Transverse colon (tissue), 4 donors: Measurements from ENCODE around the gene DPP10. TPM values are rescaled to one million over a fixed set of nuclear protein-coding genes. Genes with fewer than 3 reads are reported as not detected.

ENCODE experiments used
- DNase-seq: peaks from one replicate; pipeline ENCODE4 v3.0.0-alpha.2; 2019
- H3K27ac ChIP-seq, 4 donors: fragments of 200-600 bp; sonication (generic); 2 replicates each; pipeline ENCODE4 v1.5.1; 2016 to 2018; ENCODE audit warnings: inconsistent platforms in 4 of 4
- H3K27me3 ChIP-seq: fragments of 200-600 bp; sonication (generic); 2 replicates; pipeline ENCODE4 v1.5.1; 2017; ENCODE audit warnings: inconsistent platforms
- H3K36me3 ChIP-seq, 4 donors: fragments of 200-600 bp; sonication (generic); 2 replicates each; pipeline ENCODE4 v1.5.1; 2017 to 2019; ENCODE audit warnings: inconsistent platforms in 4 of 4
- H3K4me1 ChIP-seq, 4 donors: fragments of 200-600 bp; sonication (generic); 2 replicates each; pipeline ENCODE4 v1.5.1; 2017 to 2020; ENCODE audit warnings: inconsistent platforms in 4 of 4
- H3K4me3 ChIP-seq, 4 donors: fragments of 200-600 bp; sonication (generic); 1 replicate in 1 of 4; 2 replicates in 3 of 4; pipeline versions ENCODE4 v1.5.1 to v1.6.1; 2017 to 2019; ENCODE audit warnings: inconsistent platforms in 4 of 4
- H3K9me3 ChIP-seq, 2 donors: fragments of 200-600 bp; sonication (generic); 2 replicates each; pipeline ENCODE4 v1.5.1; 2017 to 2019; ENCODE audit warnings: inconsistent platforms in 2 of 2
- EP300 ChIP-seq: sonication (generic); formaldehyde crosslinking; IDR thresholded peaks from one replicate; pipeline ENCODE4 v1.6.1; 2017; ENCODE audit warnings: antibody characterized with exemption, low read depth
- POLR2A ChIP-seq: fragments of 450-650 bp; IDR thresholded peaks from one replicate; pipeline ENCODE4 v1.6.1; 2016; ENCODE audit warnings: antibody characterized with exemption, mild to moderate bottlenecking, moderate library complexity
- POLR2AphosphoS5 ChIP-seq, 3 donors: sonication (generic); formaldehyde crosslinking; IDR thresholded peaks; one replicate each; pipeline ENCODE4 v1.6.1; 2016; ENCODE audit warnings: antibody characterized with exemption in 3 of 3
- WGBS, 2 donors: methylation state at CpG; one replicate each; pipeline ENCODE4 v1.1.5; 2018; ENCODE audit warnings: low coverage in 1 of 2; 5-methylcytosine and 5-hydroxymethylcytosine counted together
- in situ Hi-C, 4 donors: fragments of 200-750 bp; cut with MboI; loops; one replicate each; pipeline versions ENCODE4 v1.15.0 to v1.15.1; 2017; ENCODE audit warnings: low sequenced_read_pairs in 3 of 4, low pct_ligation_motif_present in 1 of 4, low pct_unique_long_range_greater_than_20kb in 1 of 4
- intact Hi-C: fragments of 100-400 bp; cut with DNase I; formaldehyde crosslinking; loops from one replicate; pipeline ENCODE4 v1.15.1; 2023; ENCODE audit warnings: low total_unique reads
- total RNA-seq, 4 donors: library from RNA; depleted of rRNA; stranded (reverse); fragments of >200 nt; gene quantifications; one replicate each; pipeline ENCODE4 v1.1.0, GENCODE V29; 2016
- TF ChIP-seq, protein P1 (sequence below), 5 experiments: fragments of 200-600 bp in 3 of 5; fragments of 450-650 bp in 2 of 5; sonication (generic) in 3 of 5; IDR thresholded peaks; 1 replicate in 2 of 5; 2 replicates in 3 of 5; pipeline ENCODE4 v1.5.1; 2016 to 2017; ENCODE audit warnings: antibody characterized with exemption in 5 of 5, inconsistent platforms in 3 of 5, mild to moderate bottlenecking in 2 of 5, moderate library complexity in 1 of 5

The DPP10 gene
- total RNA-seq, 4 donors from 2014 or later = 3.4 to 8.4 (median 7.0) TPM

DNA sequence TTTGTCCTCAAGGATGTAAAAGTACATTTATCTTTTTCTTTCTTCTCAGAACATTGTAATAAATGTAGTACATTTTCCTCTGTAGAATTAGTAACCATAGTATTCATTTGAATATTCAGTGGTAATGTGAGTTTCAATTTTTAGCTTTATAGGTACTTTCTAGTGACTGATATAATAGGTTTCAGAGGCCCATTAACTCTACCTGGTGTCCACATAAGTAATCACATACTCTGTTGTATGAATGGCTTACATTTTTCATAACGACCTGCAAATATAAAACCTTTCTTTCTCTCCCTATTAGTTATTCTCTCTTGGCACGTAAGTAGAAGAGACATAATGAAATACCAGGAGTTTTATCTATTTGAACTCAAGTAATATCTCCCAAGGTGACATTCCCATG lies 1017.6 kb downstream of the DPP10 start:
- WGBS, 2 donors = 31 to 51% methylated on average over 2 of the region's 2 CpGs
- DNase-seq = no peak

DNA sequence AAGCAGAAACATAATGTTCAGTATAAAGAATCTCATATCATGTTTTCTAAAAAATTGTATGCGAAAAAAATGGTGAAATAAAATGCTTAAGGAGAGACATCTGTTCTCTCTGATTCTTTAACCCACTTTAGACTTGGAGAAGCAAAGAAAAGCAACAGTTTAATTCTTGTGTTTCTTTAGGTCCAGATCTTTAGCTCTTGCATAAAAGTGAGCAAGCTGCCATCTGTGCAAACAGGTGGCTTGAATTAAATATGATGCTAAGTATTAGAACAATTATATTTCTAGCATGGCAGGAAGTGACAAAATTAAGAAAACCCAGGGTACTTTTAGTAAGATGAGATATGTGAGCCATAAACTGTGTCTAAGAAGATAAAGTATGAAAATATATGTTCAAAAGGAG lies 1038.3 kb downstream of the DPP10 start:
- Histone ChIP-seq H3K4me1 (no peaks in the 10 kb centered on the region), H3K4me3 (no peak overlapping the region), H3K27me3 (no peaks in the 10 kb centered on the region), H3K36me3 (no peaks in the 10 kb centered on the region), H3K27ac (no peak overlapping the region), H3K9me3 (peaks cover 0 to 1% of the 10 kb centered on the region in 2 donors)
- in situ Hi-C loops = no loop called here
- TF ChIP-seq, protein P1, sequence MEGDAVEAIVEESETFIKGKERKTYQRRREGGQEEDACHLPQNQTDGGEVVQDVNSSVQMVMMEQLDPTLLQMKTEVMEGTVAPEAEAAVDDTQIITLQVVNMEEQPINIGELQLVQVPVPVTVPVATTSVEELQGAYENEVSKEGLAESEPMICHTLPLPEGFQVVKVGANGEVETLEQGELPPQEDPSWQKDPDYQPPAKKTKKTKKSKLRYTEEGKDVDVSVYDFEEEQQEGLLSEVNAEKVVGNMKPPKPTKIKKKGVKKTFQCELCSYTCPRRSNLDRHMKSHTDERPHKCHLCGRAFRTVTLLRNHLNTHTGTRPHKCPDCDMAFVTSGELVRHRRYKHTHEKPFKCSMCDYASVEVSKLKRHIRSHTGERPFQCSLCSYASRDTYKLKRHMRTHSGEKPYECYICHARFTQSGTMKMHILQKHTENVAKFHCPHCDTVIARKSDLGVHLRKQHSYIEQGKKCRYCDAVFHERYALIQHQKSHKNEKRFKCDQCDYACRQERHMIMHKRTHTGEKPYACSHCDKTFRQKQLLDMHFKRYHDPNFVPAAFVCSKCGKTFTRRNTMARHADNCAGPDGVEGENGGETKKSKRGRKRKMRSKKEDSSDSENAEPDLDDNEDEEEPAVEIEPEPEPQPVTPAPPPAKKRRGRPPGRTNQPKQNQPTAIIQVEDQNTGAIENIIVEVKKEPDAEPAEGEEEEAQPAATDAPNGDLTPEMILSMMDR (IDR thresholded peaks at IDR 0.05) = no peak
- TF ChIP-seq POLR2A = no peak
- TF ChIP-seq EP300 = no peak
- TF ChIP-seq POLR2AphosphoS5 (IDR thresholded peaks at IDR 0.05) = no peak
- DNase-seq = no peak
- 69% methylated on average over 1 of the region's 1 CpG; no CpG with 5 or more reads in 1 of the 2 donors for WGBS, 2 donors
- intact Hi-C loops = no loop called here

More for the DNA sequence above, 1017.6 kb downstream of the DPP10 start:
- Histone ChIP-seq H3K27ac (no peak overlapping the region), H3K9me3 (no peaks in the 10 kb centered on the region), H3K27me3 (no peaks in the 10 kb centered on the region), H3K4me1 (no peaks in the 10 kb centered on the region), H3K36me3 (no peaks in the 10 kb centered on the region), H3K4me3 (no peak overlapping the region)
- in situ Hi-C loops = no loop called here
- no peak for TF ChIP-seq EP300
- no peak for TF ChIP-seq POLR2AphosphoS5 (IDR thresholded peaks at IDR 0.05)
- TF ChIP-seq POLR2A = no peak
- TF ChIP-seq, protein P1 (IDR thresholded peaks at IDR 0.05) = no peak
- intact Hi-C loops = no loop called here

DNA sequence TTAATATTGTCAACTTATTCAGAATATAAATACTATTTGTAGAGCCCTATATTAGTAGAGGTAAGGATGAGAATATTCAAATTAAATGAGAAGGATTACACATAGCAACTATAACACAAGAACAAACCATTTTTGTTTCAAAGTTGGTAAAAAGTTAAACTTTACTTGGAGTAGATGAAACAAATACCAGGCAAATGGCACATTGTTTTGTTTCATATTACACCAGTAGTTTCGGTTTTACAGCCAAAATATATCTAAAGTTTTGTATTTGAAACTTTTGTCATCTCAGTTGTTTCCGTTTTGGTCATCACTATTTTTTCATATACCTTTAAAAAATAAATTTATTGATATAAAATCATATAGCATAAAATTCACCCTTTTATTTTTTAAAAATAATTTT lies 1039.4 kb downstream of the DPP10 start:
- H3K27me3 ChIP-seq = no peaks in the 10 kb centered on the region
- no peak for DNase-seq
- intact Hi-C loops = no loop called here
- 82 to 85% methylated on average over 2 of the region's 2 CpGs for WGBS, 2 donors
- H3K4me1 ChIP-seq = no peaks in the 10 kb centered on the region
- TF ChIP-seq EP300 (no peak), POLR2A (no peak), POLR2AphosphoS5 (IDR thresholded peaks at IDR 0.05) (no peak)
- TF ChIP-seq, protein P1 (IDR thresholded peaks at IDR 0.05) = no peak
- in situ Hi-C loops = no loop called here
- H3K36me3 ChIP-seq = no peaks in the 10 kb centered on the region
- H3K4me3 ChIP-seq = no peak overlapping the region
- no peak overlapping the region for H3K27ac ChIP-seq
- H3K9me3 ChIP-seq = no peaks in the 10 kb centered on the region

DNA sequence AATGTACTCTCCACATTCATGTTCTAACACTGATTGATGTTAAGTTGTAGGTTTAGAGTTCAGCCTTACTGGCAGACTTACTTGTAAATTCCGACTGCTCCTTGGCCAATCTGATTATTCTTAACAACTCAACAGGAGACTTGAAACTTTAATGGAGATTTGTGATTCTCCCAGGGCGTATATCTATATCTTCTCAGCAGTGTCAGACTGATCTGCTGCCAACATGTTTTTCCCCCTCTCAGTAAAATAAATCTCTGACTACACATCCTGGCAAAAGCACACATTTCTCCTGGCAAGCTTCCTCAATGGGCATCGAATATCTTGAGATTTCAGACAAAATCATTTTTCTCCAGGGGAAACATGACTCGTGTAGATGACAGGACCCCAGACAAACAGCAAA lies 1041.2 kb downstream of the DPP10 start:
- Histone ChIP-seq H3K4me1 (no peaks in the 10 kb centered on the region), H3K4me3 (no peak overlapping the region), H3K27ac (no peak overlapping the region), H3K36me3 (no peaks in the 10 kb centered on the region), H3K9me3 (no peaks in the 10 kb centered on the region), H3K27me3 (no peaks in the 10 kb centered on the region)
- no peak for DNase-seq
- WGBS, 2 donors = 69 to 75% methylated on average over 4 of the region's 4 CpGs
- TF ChIP-seq, protein P1 (IDR thresholded peaks at IDR 0.05) = no peak
- no peak for TF ChIP-seq POLR2AphosphoS5 (IDR thresholded peaks at IDR 0.05)
- no peak for TF ChIP-seq POLR2A
- TF ChIP-seq EP300 = no peak
- intact Hi-C loops (no loop called here), in situ Hi-C loops (no loop called here)
